SK-MEL-5 (cell line): Measurements from ENCODE around the gene RNGTT. TPM values are rescaled to one million over a fixed set of nuclear protein-coding genes. Genes with fewer than 3 reads are reported as not detected.
A peak's percentile ranks its signal among the peaks of the same experiment; 100 is the strongest.

Experiments used
- DNase-seq: peaks from one replicate; pipeline ENCODE4 v3.0.0-alpha.2; 2016; ENCODE audit warnings: low read depth, low spot score
- in situ Hi-C: cut with HindIII; loops from 2 replicates; pipeline ENCODE4 v1.10.0; 2016; ENCODE audit warnings: low sequenced_read_pairs, high pct_unique_total_duplicates, low pct_unique_long_range_greater_than_20kb
- small RNA-seq, 2 experiments: library from RNA; depleted of rRNA; stranded (forward); fragments of <200 nt; gene quantifications; one replicate each; pipeline ENCODE3, GENCODE V24; 2014
- total RNA-seq: library from RNA; depleted of rRNA; stranded (reverse); fragments of >200 nt; shearing (Covaris generic); gene quantifications from 2 replicates; pipeline ENCODE4 v1.2.3, GENCODE V29; 2014; rRNA removed

The RNGTT gene
- total RNA-seq, 1 experiment from 2014 or later = 22.4 TPM

GRCh38 chr6:88573561-88573960, 389.9 kb downstream of the RNGTT start:
- in situ Hi-C loops = no loop called here
- DNase-seq = no peak

GRCh38 chr6:88572449-88573139, 390.8 kb downstream of the RNGTT start:
- in situ Hi-C loops = no loop called here

GRCh38 chr6:88569959-88570358, 393.5 kb downstream of the RNGTT start:
- in situ Hi-C loops = no loop called here
- DNase-seq = no peak

More at GRCh38 chr6:88572449-88573139, 390.8 kb downstream of the RNGTT start:
- no peak for DNase-seq

GRCh38 chr6:88567696-88568095, 395.7 kb downstream of the RNGTT start:
- no peak for DNase-seq
- in situ Hi-C loops = no loop called here

DNA sequence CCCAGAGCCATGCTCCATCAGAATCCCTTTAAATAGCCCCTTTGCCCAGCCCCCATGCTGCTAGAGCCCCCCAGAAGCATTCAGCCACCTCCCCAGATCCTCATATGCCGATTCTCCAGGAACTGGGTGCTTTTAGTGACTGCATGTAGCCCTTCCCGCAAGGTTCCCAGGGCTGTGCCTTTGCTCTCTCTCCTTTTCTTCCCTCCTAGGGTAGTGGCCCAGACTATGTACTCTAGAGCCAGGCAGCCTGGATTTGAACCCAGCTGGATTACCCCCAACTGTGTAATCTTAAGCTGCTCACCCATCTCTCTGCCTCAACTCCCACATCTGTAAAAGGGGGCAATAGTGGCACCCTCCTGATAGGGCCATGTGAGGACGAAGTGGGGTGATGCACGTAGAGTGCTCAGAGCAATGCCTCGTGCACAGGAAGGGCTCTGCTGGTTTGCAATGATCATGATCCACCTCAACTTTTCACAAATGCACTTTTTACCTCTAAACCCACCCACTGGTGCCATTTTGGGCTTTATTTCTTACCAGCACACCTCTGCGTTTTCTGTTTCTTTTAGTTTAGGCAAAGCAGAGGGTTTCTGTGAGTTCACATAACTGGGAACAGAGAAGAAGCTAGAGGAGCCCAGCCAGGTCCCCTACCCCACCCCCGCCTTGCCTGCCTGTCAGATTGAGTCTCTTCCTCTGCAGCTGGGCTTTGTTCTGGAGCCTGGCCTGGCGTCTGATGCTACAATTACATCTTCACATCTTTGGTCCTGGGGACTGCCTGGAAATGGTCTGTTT, 396.5 kb downstream of the RNGTT start:
- in situ Hi-C loops = no loop called here
- DNase-seq = no peak

DNA sequence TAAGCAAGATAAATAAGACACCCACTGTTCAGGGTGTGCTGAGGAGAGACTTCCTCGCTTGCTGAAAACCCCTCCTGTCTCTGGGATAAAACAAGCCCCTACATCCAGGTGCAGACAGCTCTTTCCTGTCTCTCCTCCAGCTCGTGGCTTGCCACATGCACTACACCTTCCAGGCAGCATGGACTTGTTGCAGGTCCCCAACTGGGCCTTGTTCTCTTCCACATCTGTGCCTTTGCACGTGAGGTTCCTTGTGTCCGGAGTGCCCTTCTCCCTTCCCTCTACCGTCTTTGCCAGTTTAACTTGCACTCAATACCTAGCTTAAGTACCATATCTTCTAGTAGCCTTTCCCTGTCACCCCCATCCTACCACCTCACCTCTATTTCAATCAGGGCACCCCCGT, 397.6 kb downstream of the RNGTT start:
- in situ Hi-C loops = no loop called here

DNA sequence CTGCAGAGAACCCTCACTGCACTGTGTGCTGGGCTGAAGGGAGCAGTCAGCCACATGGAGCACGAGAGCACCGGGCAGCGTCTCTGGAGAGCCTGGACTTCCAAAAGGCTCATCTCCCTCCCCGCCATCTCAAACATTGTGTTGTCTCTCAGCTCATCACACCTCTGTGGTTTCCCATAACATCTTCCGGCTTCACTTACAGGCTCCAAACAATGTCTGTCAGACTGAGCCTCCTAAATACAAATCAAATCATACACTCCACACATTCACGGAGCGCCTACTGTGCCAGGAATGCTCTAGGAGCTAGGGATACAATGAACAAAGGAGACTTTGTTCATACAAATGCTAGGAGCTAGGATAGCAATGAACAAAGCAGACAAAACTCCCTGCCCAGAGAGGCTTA, 398.0 kb downstream of the RNGTT start:
- in situ Hi-C loops = no loop called here
- peak; percentile 83 for DNase-seq

More for the DNA sequence above, 397.6 kb downstream of the RNGTT start:
- DNase-seq = no peak

DNA sequence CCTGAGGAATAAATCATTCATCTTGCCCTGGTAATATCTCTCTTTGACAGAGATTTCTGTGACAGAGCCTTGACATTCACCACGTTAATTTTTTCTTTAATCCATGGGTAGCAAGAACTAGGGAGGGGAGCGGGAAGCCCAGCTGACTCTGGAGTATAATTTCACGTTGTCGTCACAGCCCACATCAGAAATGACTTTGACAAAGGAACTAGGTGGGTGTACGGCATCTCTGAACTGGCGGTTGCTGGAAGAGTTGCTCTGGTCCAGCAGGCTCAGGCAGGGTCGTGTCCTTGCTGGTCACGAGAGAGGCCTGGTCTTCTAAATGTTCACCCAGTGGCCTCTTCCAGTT, 400.2 kb downstream of the RNGTT start:
- in situ Hi-C loops = no loop called here
- no peak for DNase-seq

GRCh38 chr6:88562353-88563276, 400.8 kb downstream of the RNGTT start:
- in situ Hi-C loops = no loop called here
- DNase-seq = no peak

- in situ Hi-C loops = no loop called here
- DNase-seq = no peak
Observed at GRCh38 chr6:88561954-88562315, 401.5 kb downstream of the RNGTT start.

DNA sequence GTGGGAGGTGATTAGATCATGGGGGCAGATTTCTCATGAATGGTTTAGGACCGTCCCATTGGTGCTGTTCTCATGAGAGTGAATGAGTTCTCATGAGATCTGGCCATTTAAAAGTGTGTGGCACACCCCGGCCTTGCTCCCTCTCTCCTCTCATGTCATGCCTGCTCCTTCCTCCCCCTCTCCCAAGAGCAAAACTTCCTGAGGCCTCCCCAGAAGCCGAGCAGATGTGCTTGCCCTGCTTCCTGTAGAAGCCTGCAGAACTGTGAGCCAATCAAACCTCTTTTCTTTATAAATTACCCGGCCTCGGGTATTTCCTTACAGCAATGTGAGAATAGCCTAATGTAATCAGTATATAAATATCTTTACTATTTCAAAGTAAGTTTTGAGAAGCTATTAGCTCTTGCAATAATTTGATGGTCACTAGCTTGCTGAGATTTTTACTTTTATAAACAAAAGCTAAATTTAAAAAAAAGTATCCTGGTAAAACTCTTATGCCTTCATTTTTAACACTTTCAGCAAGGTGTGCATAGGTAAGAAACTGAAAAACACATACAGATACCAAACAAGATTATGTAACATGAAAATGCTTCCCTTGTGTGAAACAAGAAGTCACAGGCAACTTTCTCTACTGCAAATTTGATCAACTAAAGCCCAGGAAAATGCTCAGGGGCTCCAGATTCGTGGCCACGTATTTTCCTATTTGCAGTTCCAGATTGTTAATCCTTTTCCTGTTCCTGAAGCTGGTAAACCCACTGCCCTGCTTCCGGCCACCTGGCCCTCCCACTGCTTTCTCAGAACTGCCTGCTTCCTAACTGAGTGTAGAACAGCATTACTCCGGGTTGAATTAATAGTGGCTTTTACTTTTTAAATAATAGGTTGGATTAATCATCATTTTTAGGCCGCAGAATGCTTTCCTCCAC, 402.1 kb downstream of the RNGTT start:
- no peak for DNase-seq
- in situ Hi-C loops = no loop called here

Small RNAs within 50 kb of the gene (small RNA-seq; reads per million reads assigned to genes)
- gene AL079342.1 = 0 reads per million in 2 experiments
- 0 reads per million in 2 experiments for gene RF00045

Other genes starting within 250 kb of the RNGTT start
- 32.4 and 35.4 TPM in 2 replicates for gene PNRC1, start 117.1 kb upstream of the RNGTT start, total RNA-seq
- gene SRSF12, start 154.5 kb upstream of the RNGTT start, total RNA-seq = 0.13 and 0.21 TPM in 2 replicates
- 13.9 and 14.2 TPM in 2 replicates for gene PM20D2, start 182.4 kb upstream of the RNGTT start, total RNA-seq